DOHH2 (cell line): ENCODE measurements around the gene CFAP300.

Experiments used
- H3F3A ChIP-seq: fragments of 200-600 bp; sonication (generic), shearing (Covaris generic); 2 replicates; pipeline ENCODE4 v1.6.0; 2016; ENCODE audit warnings: antibody characterized with exemption, mild to moderate bottlenecking; ENCODE audit not compliant: control insufficient read depth, insufficient read depth
- H3K27ac ChIP-seq: fragments of 200-600 bp; sonication (generic); 2 replicates; pipeline ENCODE4 v1.5.1; 2014; ENCODE audit warnings: low read depth, mild to moderate bottlenecking, low read length, moderate library complexity
- H3K27me3 ChIP-seq: fragments of 200-600 bp; sonication (generic); 2 replicates; pipeline ENCODE4 v1.6.1; 2014; ENCODE audit warnings: mild to moderate bottlenecking, low read length, mixed read lengths; ENCODE audit not compliant: control insufficient read depth
- H3K36me3 ChIP-seq: fragments of 200-600 bp; sonication (generic); 2 replicates; pipeline ENCODE4 v1.6.1; 2014; ENCODE audit warnings: mild to moderate bottlenecking, low read length, moderate library complexity, mixed read lengths; ENCODE audit not compliant: control insufficient read depth
- H3K4me1 ChIP-seq: fragments of 200-600 bp; sonication (generic); 2 replicates; pipeline ENCODE4 v1.6.1; 2014; ENCODE audit warnings: mild to moderate bottlenecking, low read length, mixed read lengths; ENCODE audit not compliant: control insufficient read depth
- H3K4me2 ChIP-seq: fragments of 200-600 bp; sonication (generic); 2 replicates; pipeline ENCODE4 v1.6.0; 2014; ENCODE audit warnings: mild to moderate bottlenecking, low read length, moderate library complexity
- H3K4me3 ChIP-seq: fragments of 200-600 bp; sonication (generic); 2 replicates; pipeline ENCODE4 v1.5.1; 2014; ENCODE audit warnings: mild to moderate bottlenecking, low read length, mixed read lengths
- H3K79me2 ChIP-seq: fragments of 200-600 bp; sonication (generic); 2 replicates; pipeline ENCODE4 v1.6.1; 2014; ENCODE audit warnings: mild to moderate bottlenecking, low read length, mixed read lengths; ENCODE audit not compliant: control insufficient read depth
- H3K9me2 ChIP-seq: fragments of 200-600 bp; sonication (generic); replicated peaks from 2 replicates; pipeline ENCODE4 v1.6.1; 2014; ENCODE audit warnings: mild to moderate bottlenecking, low read length, mixed read lengths; ENCODE audit not compliant: control insufficient read depth
- H3K9me3 ChIP-seq: fragments of 200-600 bp; sonication (generic); 2 replicates; pipeline ENCODE4 v1.6.1; 2014; ENCODE audit warnings: antibody characterized with exemption, low read length, mixed read lengths; ENCODE audit not compliant: control insufficient read depth, insufficient read depth
- H4K20me1 ChIP-seq: fragments of 200-600 bp; sonication (generic); 2 replicates; pipeline ENCODE4 v1.6.0; 2014; ENCODE audit warnings: low read depth, mild to moderate bottlenecking, antibody characterized with exemption, low read length, moderate library complexity; ENCODE audit not compliant: control insufficient read depth, insufficient read depth
- CTCF ChIP-seq: fragments of 200-600 bp; sonication (generic); IDR thresholded peaks from one replicate; pipeline ENCODE4 v1.5.1; 2014; ENCODE audit warnings: antibody characterized with exemption, mild to moderate bottlenecking, low read depth, low read length; ENCODE audit not compliant: poor library complexity, severe bottlenecking
- EZH2phosphoT487 ChIP-seq: fragments of 200-600 bp; sonication (generic); IDR thresholded peaks from 2 replicates; pipeline ENCODE4 v1.6.1; 2017; ENCODE audit warnings: borderline replicate concordance, mild to moderate bottlenecking, antibody characterized with exemption, low read length, moderate library complexity, mixed read lengths

Gene CFAP300

GRCh38 chr11:102047305-102047924 lies at the start of gene CFAP300:
TSS of gene CFAP300 (plus strand) at chr11:102047437. CDS start at chr11:102047471, 34 bp downstream.
- Histone ChIP-seq H3K27me3 (no peaks in the 10 kb centered on the region), H3F3A (no peaks in the 10 kb centered on the region), H3K4me2 (no peak within 1 kb of the TSS), H3K9me2 (no peaks in the 10 kb centered on the region), H3K79me2 (no peaks in the 10 kb centered on the region), H3K36me3 (no peaks in the 10 kb centered on the region), H4K20me1 (no peaks in the 10 kb centered on the region), H3K4me3 (no peak within 1 kb of the TSS), H3K27ac (no peak within 1 kb of the TSS), H3K4me1 (no peaks in the 10 kb centered on the region), H3K9me3 (no peaks in the 10 kb centered on the region)
- TF ChIP-seq CTCF (no peak), EZH2phosphoT487 (no peak)

GRCh38 chr11:102001657-102002338 lies 45.4 kb upstream of the CFAP300 start:
- Histone ChIP-seq H3K27ac (no peak overlapping the region), H3K27me3 (no peaks in the 10 kb centered on the region), H3F3A (no peaks in the 10 kb centered on the region), H3K36me3 (no peaks in the 10 kb centered on the region), H3K9me2 (no peaks in the 10 kb centered on the region), H3K4me3 (no peak overlapping the region), H3K4me2 (no peak overlapping the region), H4K20me1 (no peaks in the 10 kb centered on the region), H3K4me1 (no peaks in the 10 kb centered on the region), H3K79me2 (no peaks in the 10 kb centered on the region), H3K9me3 (no peaks in the 10 kb centered on the region)
- TF ChIP-seq EZH2phosphoT487 (no peak), CTCF (no peak)

GRCh38 chr11:102004220-102004619 lies 43.0 kb upstream of the CFAP300 start:
- no peaks in the 10 kb centered on the region for H3K79me2 ChIP-seq
- no peak overlapping the region for H3K27ac ChIP-seq
- TF ChIP-seq CTCF (no peak), EZH2phosphoT487 (no peak)
- H3K4me3 ChIP-seq = no peak overlapping the region
- H3K27me3 ChIP-seq = no peaks in the 10 kb centered on the region
- no peaks in the 10 kb centered on the region for H3F3A ChIP-seq
- no peaks in the 10 kb centered on the region for H3K9me3 ChIP-seq
- H3K9me2 ChIP-seq = no peaks in the 10 kb centered on the region
- H4K20me1 ChIP-seq = no peaks in the 10 kb centered on the region
- H3K36me3 ChIP-seq = no peaks in the 10 kb centered on the region
- H3K4me1 ChIP-seq = no peaks in the 10 kb centered on the region
- no peak overlapping the region for H3K4me2 ChIP-seq
